ENCODE measurements around the gene DUS2.

Gene DUS2

DNA sequence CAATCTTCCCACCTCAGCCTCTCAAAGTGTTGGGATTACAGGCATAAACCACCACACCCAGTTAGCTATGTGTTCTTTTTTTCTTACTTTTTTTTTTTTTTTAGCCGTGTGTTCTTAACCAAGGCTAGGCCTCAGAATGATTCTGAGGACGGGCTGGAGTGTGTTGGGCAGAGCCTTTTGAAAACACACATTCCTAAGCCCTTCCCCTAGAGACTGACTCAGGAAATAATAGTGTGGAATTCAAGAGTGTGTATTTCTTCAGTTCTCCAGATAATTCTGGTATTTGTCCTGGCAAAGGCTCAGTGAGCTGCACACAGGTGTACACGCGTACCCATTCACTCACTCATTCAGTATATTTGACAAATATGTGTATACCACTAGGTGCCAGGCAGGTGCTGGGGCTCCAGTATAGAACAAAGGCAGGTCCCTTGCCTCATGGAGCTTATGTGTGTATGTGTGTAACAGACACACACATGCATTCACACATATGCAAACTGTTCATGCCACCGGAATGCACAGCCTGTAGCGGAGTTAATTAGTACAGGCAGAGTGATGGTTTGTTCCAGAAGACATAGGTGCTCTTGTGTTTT, 42.7 kb downstream of the DUS2 start:
- peak; percentile 69 for DNase-seq (ENCODE audit: low read depth, low spot score)
- TF ChIP-seq, protein P1, sequence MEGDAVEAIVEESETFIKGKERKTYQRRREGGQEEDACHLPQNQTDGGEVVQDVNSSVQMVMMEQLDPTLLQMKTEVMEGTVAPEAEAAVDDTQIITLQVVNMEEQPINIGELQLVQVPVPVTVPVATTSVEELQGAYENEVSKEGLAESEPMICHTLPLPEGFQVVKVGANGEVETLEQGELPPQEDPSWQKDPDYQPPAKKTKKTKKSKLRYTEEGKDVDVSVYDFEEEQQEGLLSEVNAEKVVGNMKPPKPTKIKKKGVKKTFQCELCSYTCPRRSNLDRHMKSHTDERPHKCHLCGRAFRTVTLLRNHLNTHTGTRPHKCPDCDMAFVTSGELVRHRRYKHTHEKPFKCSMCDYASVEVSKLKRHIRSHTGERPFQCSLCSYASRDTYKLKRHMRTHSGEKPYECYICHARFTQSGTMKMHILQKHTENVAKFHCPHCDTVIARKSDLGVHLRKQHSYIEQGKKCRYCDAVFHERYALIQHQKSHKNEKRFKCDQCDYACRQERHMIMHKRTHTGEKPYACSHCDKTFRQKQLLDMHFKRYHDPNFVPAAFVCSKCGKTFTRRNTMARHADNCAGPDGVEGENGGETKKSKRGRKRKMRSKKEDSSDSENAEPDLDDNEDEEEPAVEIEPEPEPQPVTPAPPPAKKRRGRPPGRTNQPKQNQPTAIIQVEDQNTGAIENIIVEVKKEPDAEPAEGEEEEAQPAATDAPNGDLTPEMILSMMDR (IDR thresholded peaks at IDR 0.05; ENCODE audit: insufficient read depth, low read length, missing control alignments) = no peak
- no peak overlapping the region for H3K4me3 ChIP-seq (ENCODE audit: low read depth, low read length)
- CTCF ChIA-PET = interaction anchor here (0.7 to 4.5 kb wide), 21 partner anchors 9 to 400 kb away, joined by 3 to 45 read pairs (median 5); partner anchors contain the start of gene NFATC3
- POLR2A ChIA-PET = interaction anchor here (1.4 kb wide), 2 partner anchors 19 to 43 kb away, joined by 5 to 7 read pairs; partner anchors contain the start of genes DDX28, DUS2 and NFATC3

DNA sequence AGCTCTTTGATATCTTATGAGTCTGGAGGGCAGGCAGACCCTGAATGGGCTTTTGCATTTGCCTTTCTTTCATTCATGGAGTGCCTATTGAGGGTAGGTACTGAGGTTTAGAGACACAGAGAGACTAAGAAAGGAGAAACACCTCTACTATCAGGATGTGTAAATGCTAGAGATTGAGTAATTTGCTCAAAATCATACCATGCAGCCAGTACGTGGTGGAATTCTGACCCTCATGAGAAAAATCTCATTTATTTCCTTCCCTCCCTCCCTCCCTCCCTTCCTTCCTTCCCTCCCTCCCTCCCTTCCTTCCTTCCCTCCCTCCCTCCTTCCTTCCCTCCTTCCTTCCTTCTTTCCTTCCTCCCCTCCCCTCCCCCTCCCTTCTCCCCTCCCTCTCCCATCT, 43.7 kb downstream of the DUS2 start:
- CTCF ChIA-PET = interaction anchor here (1.7 to 4.4 kb wide), 5 partner anchors 8 to 163 kb away, joined by 5 to 39 read pairs (median 10); partner anchors contain the start of gene NFATC3

DNA sequence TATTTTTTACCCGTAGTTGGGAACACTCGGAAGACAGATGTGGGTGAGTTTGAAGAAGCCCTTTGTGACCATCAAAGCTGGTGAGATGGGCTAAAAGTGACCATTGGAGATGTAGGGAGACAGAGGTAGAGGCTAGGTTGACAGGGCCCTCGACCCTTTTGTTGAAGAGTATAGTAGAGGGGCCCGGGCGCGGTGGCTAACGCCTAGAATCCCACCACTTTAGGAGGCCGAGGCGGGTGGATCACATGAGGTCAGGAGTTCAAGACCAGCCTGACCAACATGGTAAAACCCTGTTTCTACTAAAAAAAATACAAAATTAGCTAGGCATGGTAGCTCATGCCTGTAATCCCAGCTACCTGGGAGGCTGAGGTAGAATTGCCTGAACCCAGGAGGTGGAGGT, 45.8 kb downstream of the DUS2 start:
- ChIA-PET CTCF (interaction anchor here (1.1 to 2.6 kb wide), 6 partner anchors 13 to 160 kb away, joined by 4 to 10 read pairs (median 6); partner anchors contain the start of gene NFATC3), POLR2A (no interaction called here)
- TF ChIP-seq, protein P1 (IDR thresholded peaks at IDR 0.05; ENCODE audit: insufficient read depth, low read length, missing control alignments) = no peak

More for the DNA sequence above, 43.7 kb downstream of the DUS2 start:
- no peak for DNase-seq (ENCODE audit: low read depth, low spot score)
- no peak overlapping the region for H3K4me3 ChIP-seq (ENCODE audit: low read depth, low read length)
- POLR2A ChIA-PET = no interaction called here
- TF ChIP-seq, protein P1 (IDR thresholded peaks at IDR 0.05; ENCODE audit: insufficient read depth, low read length, missing control alignments) = no peak

DNA sequence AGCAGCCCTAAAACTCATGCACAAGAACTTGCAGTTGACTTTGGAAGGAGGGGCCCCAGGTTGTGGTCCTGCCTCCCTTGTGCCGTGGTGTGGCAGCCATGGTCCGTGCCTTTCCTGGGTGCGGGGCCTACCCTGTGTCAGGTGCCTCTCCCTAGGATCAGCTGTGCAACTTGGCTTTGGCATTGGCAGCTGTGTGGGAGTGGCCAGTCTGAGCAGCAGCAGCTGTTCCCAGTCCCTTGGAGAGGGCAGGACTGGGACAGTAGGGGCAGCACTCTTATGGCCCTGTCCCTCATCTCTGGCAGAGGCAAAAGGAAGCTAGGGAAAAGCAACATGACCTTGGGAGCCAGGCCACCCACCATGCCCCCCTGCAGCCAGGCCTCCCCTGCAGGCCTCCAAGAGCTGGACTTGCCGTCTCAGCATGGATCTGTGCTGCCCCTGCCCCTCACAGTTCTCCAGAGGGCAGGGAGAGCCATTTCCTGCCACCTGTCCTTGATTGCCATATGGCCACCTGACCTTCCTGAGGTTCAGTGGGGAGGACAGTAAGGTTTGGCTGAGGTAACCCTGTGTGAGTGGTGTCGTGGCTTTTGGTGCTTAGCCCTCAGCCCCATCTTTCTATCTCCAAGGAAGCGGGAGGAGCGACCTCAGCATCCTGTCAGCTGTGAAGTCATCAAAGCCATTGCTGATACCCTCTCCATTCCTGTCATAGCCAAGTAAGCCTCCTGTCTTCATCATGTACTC, 46.6 kb downstream of the DUS2 start:
- POLR2A ChIA-PET = no interaction called here
- TF ChIP-seq, protein P1 (IDR thresholded peaks at IDR 0.05; ENCODE audit: insufficient read depth, low read length, missing control alignments) = no peak

More for the DNA sequence above, 45.8 kb downstream of the DUS2 start:
- no peak overlapping the region for H3K4me3 ChIP-seq (ENCODE audit: low read depth, low read length)
- no peak for DNase-seq (ENCODE audit: low read depth, low spot score)

DNA sequence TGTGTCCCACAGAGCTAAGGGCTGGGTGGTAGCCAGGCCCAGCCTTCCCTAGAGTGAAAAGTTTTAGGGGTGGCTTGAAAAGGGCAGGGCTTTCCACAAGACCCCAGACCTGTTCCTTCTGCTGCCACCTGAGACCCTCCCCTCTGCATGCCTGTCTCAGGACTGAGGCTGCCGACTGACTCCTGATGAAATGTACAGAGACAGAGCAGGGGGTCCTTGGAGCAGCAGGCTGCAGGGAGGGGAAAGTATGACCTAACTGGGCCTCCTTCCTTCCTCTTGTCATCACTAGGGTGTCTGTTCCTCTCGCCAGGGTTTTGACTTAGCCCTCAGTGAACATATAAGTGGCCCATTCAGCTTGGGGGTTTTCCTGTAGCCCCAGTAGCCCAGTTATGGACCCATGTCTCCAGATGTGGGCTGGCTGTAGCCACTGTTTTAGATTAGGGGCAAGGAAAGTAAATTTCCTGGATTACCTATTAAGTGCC, 47.2 kb downstream of the DUS2 start:
- no peak overlapping the region for H3K4me3 ChIP-seq (ENCODE audit: low read depth, low read length)
- ChIA-PET CTCF (interaction anchor here (0.9 to 2.3 kb wide), 5 partner anchors 9 to 79 kb away, joined by 3 to 7 read pairs (median 5); partner anchors contain the start of gene NFATC3), POLR2A (no interaction called here)
- TF ChIP-seq, protein P1 (IDR thresholded peaks at IDR 0.05; ENCODE audit: insufficient read depth, low read length, missing control alignments) = no peak
- DNase-seq (ENCODE audit: low read depth, low spot score) = no peak

More for the DNA sequence above, 46.6 kb downstream of the DUS2 start:
- no peak for DNase-seq (ENCODE audit: low read depth, low spot score)
- no peak overlapping the region for H3K4me3 ChIP-seq (ENCODE audit: low read depth, low read length)
- CTCF ChIA-PET = interaction anchor here (1.2 to 2.6 kb wide), 5 partner anchors 13 to 78 kb away, joined by 4 to 10 read pairs (median 6); partner anchors contain the start of gene NFATC3
